T-helper 9 cell (primary cell): Measurements from ENCODE around the gene NPR1.
"Not testable (repeated sequence)": the region's sequence is repeated elsewhere in the genome, so short reads cannot be mapped to it uniquely, and the experiment has no call there.

Experiments used
- DNase-seq: peaks from one replicate; pipeline ENCODE4 v3.0.0-alpha.2; 2020

Gene NPR1

DNA sequence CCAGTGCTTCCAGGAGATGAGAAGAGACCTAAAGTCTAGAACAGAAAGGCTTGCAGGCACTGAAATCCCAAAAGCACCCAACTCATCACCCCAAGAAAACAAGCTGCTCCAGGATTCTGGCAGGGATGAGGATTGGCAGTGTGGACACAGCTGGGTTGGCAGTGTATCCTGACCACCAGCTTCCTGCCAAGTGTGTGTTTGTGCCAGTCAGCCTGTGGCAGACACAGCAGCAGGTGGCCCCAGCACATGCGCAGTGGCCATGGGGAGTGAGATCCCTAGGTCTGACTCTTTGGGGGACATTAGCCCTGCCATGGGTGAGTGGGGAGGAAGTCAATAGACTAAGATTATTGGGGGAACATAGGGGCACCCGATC lies 28.6 kb upstream of the NPR1 start:
- DNase-seq = no peak

DNA sequence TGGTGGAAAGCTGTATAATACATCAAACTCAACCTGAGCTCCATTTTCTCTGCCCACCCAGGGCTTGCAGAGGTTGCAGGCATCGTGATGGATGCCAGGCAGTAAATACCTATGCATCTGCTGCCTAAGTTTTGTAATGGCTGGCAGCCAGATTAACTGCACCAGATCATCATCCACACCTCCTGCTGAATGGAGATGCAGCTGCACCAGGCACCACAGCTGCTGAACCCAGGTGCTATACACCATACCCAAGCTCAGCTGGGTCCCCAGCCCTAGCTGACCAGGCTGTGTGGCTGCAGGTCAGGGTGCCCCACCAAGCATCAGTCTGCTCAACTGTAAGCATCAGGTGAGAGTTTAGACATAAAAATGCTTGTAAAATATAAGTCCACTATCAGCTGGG lies 26.7 kb upstream of the NPR1 start:
- no peak for DNase-seq

DNA sequence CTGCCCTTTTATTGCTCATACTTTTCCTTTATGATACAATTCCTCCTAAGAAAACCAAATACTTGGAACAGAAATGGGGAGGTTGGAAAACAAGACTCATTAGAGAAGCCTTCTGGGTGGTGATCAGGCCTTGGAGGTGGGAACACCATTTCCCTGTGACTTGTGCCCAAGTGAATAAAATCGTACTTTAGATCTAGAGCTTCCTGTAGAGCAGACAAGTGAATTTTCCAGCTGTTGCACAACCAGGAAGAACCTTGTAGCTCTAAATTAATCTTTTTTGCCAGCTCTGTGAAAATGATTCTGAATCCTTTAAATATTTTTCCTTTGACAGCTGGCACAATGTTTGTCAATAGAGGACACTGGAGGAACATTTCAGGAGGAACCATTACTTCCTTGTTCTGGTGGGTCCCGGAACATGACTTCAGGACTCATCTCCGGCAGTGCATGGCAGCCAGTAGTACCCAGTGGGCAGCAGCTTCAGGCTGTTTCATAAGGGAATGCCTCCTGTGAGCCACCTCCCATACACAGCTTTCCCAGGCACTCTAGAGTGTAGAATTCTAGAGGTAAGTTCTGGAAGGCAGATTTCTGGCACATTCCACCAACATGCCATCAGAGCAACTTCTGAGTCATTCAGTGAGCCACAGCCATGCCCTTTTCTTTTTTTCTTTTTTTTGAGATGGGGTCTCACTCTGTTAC lies 25.5 kb upstream of the NPR1 start:
- DNase-seq = no peak

DNA sequence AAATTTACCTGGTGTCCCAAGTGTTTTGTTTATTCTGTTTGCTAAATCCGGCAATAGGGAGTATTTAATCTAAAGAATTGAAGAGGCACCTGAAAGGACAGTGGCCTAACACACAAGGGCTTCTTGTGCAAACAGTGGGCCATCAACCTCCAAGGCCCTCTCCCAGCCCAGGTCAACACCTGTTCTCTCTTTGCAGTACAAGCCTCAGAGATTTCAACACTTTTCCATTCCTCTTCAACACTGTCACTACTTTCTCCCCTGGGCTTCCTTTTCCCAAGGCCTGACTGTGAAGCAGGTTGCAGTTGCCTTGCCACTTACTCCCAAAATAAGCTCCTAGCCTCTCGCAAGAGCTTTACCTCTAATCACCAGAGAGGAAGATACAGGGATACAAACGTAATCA lies 23.2 kb upstream of the NPR1 start:
- DNase-seq = no peak

DNA sequence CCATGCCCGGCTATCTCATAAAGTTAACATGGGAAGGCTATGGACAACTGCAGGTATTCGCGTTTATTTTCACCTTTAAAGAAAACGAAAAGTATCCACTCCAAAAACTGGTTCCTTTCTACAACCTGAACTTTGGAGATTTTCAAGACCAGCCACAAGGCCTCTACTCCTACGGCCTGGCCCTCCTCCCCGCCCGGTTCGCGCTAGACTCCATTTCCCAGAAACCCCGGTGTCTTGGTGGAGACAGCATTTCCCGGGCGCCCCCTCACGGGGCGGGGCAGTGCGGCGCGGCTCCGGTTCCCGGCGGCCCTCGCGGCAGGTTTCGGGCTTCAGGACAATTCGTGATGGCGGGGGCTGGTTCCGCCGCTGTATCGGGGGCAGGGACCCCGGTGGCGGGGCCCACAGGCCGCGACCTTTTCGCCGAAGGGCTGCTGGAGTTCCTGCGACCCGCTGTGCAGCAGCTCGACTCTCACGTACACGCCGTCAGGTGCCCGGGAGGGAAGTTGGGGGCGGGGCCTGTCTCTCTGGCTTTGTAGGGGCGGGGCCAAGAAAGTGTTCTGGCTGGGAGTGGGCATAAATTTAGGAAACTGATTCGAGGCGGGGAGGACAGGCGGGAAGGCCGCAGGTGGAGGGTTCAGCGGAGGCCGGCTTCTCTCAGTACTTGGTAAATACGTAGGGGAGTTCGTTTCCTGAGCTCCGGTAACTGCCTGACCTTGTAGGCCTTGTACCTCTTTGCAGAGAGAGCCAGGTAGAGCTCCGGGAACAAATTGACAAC lies 19.9 kb upstream of the NPR1 start, which contains the start of gene SNAPIN:
SNAPIN (plus strand) TSS at position 304 of the 775 bp plus-strand sequence; CDS start at position 345, 41 bp downstream.
- DNase-seq = peak; percentile 79

DNA sequence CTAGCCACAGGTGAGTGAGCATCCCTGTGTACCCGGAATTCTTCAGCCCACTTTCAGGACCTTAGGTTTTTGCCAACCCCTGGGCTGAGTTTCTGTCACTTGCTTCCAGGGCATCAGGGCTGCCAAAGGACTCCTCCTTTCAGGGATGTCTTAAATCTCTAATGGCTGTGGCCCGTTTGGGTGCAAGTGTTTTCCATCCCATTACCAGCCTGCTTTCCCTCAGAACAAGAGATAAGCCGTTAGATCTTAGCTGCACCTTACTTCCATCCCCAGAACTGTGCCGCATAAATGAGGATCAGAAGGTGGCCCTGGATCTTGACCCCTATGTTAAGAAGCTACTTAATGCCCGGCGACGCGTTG lies 19.3 kb upstream of the NPR1 start:
- no peak for DNase-seq

DNA sequence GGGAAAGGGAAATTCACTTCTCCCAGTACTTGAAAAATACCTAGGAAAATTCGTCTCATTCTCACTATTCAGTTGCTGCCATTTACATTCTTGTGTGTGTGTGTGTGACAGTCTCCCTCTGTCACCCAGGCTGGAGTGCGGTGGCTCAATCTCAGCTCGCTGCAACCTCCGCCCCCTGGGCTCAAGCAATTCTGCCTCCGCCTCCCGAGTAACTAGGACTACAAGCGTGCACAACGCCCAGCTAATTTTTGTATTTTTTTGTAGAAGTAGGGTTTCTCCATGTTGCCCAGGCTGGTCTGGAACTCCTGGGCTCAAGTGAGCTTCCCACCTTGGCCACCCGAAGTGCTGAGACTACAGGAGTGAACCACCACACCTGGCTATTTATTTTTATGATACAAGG lies 18.8 kb upstream of the NPR1 start:
- no peak for DNase-seq

DNA sequence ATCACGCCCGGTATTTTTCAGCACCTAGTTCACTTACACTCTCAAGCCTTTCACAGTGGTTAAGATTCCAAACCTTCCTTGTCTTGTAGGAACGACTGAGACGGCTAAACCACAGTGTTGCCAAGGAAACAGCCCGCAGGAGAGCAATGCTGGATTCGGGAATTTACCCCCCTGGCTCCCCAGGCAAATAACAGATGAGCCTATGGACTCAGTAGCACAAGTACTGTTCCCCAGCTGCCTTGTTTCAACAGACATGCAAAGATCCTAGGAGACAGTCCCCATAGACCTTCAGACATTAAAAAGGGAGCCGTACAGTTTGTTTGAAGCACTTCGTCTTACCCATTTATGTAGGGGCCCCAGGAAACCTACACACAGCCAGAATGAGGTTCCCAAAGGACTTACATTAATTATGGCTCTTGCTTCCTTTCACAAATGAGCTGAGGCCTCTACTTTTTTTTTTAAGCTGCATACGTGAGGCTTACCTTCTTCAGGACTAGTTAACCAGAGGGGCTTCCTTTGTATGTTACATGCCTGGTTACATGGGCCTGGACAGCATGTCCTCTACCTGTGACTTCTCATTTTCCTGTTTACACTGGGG lies 17.3 kb upstream of the NPR1 start:
- DNase-seq = no peak

DNA sequence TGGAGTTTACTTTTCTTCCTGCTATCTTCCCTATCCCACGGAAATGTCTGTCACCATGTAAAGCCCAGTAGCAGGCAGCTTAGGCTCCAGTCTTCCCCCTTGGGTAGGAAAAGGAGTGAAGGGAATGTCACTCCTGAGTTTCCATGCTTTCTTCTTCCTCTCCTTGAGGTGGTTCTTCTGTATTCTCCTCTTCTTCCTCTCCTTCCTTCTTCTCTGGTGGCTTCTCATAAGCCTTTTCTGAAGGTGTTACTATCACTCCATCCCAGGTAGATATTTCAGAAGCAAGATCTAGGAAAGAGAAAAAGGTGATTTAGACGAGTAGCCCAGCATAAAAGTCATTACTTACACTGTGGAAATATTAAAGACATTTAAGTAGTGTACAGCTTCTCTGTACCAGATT lies 16.2 kb upstream of the NPR1 start:
- DNase-seq = no peak

DNA sequence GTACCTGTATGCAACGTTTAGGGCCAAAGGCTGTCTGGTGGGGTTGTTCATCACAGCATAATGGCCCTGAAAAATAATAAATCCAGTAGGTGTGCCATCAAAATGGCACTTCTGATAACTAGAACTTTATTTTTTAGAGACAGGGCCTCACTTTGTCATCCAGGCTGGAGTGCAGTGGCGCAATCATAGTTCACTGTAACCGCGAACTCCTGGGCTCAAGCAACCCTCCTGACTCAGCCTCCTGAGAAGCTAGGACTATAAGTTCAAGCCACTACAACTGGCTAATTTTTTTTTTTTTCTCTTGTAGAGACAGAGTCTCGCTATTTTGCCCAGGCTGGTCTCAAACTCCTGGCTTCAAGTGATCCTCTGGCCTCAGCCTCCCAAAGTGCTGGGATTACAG lies 15.3 kb upstream of the NPR1 start:
- no peak for DNase-seq

DNA sequence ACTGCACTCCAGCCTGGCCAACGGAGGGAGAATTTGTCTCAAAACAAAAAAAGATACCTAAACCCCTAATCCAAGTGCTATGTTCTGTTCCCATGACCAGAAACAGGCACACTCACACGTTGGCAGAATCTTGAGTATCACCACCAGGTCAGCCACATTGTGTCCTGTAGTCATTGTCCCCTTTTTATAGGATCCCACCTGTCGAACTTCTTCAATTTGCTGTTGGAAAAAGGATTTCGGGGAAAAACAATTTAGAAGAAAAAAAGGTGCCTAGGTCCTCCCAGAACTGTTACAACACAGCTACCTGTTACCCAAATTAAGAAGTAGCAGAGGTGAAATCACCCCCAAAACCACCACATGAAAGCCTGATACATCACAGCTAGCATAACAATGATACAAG lies 11.0 kb upstream of the NPR1 start:
- no peak for DNase-seq

DNA sequence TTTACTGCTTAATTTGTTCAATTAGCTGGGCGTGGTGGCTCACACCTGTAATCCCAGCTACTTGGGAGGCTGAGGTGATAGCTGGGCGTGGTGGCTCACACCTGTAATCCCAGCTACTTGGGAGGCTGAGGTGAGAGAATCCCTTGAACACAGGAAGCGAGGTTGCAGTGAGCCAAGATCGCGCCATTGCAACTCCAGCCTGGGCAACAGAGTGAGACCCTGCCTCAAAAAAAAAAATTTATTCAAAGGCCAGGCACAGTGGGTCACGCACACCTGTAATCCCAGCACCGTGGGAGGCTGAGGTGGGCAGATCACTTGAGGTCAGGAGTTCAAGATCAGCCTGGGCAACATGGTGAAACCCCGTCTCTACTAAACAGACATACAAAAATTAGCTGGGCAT lies 9.8 kb upstream of the NPR1 start:
- DNase-seq = not testable (repeated sequence)

DNA sequence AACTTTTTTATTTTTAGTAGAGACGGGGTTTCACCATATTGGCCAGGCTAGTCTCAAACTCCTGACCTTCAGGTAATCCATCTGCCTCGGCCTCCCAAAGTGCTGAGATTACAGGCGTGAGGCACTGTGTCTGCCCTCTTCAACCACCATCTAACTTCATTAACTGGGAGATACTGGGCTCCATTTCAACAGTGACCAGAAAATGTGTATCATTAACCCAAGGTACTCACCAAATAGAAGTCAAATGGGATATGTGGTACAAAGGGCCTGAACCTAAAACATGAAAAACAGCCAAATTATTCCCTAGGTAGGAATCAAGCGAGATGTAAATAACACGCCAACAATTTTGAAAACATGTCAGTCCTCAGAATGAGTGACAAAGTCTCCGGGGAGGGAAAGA lies 8.9 kb upstream of the NPR1 start:
- DNase-seq = no peak

DNA sequence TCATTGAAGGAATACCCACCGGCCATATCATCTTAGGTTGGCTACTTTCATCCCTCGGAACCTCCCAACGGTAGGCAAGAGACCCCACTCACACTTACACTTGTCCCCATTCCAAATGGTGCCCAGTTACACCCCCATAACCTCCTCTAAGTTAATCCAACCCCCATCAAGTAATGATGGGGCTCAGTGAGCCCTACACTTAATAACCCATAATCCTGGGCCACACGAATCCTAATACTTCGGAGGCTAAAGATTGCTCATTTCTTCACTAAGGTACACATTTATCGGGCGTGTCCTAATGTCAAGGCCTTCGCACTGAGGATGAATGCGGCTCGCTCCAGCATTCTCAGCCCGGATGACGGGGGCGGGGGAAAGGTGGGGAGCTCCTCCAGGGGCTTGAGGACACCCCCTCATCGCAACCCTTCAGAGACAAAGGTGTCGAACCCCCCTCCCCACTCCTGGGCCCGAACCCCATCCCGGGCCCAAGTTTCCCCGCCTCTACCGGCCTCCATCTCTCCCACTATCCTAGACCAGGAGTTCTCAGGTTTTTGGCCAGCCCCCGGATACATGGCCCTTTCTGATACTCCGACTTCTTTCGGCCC lies 8.1 kb upstream of the NPR1 start:
- no peak for DNase-seq

DNA sequence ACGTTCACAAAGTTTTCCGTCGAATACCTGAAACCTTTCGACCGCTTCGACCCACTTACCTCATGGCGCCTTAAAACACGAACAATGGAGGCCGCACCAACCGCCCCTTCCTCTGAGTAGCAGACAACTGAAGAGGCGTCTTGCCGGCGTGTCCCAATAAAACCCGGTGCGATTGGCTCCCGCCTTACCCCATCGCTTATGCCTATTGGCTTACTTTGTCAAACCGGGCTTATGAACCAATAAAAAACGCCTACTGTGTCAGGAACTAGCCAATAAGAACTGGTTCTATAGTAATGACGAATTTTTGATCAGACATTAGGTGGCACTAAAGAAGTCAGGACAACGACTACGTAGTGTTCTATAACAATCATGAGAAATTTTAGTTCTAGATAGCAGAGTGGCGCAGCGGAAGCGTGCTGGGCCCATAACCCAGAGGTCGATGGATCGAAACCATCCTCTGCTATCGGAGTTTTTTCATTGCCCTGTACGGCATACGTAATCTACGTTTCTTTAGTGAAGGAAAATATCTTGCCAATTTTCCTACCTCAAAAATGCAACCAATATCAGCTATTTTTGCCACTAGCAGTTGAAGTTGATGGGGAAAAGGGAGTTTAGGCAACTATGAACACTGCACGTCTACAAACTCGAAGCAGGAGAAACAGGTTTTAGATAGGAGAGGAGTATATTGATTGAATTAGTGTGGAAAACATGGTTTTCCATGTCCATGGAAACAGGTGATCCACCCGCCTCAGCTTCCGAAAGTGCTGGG lies 7.4 kb upstream of the NPR1 start, which contains the start of gene ILF2:
ILF2 (minus strand) TSS at position 135 of the 769 bp plus-strand sequence; CDS start at position 64, 71 bp downstream.
- peak; percentile 94 for DNase-seq

DNA sequence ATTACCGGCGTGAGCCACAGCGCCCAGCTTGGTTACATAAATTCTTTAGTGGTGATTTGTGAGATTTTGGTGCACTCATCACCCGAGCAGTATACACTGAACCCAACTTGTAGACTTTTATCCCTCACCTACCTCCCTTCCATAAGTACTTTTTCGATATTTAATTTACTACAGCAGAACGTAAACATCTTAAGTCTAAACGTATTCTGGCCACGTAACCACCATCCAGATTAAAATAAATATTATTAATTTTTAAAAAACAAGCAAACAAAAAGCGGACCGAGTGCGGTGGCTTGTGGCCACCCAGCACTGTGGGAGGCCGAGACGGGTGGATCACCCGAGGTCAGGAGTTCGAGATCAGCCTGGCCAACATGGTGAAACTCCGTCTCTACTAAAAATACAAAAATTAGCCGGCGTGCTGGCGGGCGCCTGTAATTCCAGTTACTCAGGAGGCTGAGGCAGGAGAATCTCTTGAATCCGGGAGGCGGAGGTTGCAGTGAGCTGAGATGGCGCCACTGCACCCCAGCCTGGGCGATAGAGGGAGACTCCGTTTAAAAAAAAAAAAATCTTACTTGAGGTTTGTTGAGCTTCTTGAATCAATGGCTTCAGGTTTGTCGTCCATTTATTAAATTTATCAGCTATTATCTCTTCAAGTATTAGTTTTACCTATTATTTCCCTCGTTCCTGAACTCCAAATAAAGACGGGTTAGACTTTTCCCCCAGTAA lies 6.7 kb upstream of the NPR1 start:
- DNase-seq = peak; percentile 16

DNA sequence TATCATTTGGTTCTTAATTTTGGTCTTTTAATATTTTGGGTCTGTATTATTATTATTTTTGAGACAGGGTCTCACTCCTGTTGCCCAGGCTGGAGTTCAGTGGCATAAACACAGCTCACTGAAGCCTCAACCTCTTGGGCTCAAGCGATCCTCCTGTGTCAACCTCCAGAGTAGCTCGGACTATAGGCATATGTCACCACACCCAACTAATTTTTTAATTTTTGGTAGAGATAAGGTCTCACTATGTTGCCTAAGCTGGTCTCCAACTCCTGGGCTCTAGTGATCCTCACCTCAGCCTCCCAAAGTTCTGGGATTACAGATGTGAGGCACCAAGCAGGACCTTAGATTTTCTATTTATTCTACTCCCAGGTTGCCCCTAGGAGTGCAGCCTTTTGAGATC lies 5.0 kb upstream of the NPR1 start:
- DNase-seq = no peak

DNA sequence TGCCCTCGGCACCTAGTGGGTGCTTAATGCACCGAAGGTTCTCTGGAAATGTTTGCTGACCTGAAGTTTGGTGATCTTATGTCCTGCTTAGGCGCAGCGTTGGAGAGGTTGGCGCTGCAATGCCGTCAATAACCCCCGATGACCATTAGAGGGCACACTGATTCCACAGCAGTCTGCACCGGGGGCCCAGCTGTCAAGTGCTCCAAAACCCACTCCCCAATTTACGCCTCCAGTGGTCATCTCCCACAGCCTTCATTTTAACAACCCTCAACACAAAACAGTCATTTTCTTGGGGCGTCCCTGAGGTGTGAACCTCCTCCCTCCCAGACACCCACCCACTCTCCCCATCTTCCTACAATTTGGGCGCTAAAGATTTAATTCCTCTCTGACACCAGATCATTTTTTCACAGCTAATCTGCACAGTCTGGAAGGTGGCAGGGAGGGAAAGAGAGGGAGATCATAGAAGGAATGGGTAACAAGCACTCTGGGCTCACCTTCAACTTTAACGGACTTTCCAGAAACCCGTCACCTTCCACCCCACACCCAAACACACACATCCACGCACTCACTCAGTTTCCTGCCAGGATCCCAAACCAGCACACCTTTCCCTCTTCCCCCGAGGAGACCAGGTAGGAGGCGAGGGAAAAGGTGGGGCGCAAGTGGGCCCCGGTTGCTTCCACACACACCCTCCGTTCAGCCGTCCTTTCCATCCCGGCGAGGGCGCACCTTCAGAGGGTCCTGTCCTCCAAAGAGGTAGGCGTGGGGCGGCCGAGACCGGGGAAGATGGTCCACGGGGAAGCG lies 570 bp upstream of the NPR1 start:
- peak; percentile 17 for DNase-seq

DNA sequence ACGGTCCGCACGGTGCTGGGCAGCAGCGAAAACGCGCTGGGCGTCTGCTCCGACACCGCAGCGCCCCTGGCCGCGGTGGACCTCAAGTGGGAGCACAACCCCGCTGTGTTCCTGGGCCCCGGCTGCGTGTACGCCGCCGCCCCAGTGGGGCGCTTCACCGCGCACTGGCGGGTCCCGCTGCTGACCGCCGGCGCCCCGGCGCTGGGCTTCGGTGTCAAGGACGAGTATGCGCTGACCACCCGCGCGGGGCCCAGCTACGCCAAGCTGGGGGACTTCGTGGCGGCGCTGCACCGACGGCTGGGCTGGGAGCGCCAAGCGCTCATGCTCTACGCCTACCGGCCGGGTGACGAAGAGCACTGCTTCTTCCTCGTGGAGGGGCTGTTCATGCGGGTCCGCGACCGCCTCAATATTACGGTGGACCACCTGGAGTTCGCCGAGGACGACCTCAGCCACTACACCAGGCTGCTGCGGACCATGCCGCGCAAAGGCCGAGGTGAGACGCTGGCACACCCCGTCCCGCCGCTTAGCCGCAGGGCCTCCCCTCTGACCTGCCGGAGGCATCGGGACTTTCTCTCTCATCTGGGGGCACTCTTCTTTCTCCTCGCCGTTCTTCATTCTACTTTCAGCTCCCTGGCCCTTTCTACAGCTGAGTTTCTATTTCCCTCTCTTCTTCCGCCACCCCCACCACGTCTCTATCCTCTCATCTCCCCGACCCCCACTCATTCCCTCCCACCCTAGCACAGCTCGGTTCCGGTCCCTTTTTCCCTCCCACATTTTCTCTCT lies 1.0 kb downstream of the NPR1 start:
- peak; percentile 16 for DNase-seq

DNA sequence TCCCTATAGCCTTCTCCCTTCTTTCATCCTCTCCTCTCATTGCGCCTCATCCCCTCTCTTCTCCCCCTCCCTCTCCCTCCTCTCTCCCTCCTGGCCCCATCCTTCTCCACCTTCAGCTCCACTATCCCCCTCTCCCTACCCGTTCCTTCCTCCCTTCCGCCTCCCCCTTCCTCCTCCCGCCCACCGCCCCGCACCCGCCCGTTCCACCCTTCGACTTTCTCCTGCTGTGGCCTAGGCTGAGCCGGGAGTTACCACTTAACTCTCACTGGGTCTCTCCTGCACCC lies 1.6 kb downstream of the NPR1 start:
- no peak for DNase-seq

DNA sequence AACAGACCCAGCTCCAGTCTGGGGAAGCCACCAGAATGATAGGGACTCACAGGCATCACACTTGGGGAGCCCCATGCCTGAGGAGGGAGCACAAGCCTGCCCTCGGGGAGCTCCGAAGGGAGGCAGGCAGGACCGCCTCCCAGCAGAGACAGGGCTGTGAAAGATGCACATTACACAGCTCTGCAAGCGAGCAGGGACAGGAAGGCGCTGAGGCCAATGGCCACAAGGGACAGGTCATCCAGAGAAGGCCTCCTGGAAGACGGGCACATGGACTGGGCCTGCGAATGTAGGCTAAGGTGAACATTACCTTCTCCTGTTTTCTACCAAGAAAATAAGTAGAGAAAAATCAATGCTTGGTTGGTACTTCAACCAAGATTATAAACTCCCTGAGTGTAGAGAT lies 4.2 kb downstream of the NPR1 start:
- DNase-seq = no peak
